HG03521 (cell line): Measurements from ENCODE around the gene S100B.

Source experiments
- ATAC-seq: cut with Tn5 transposase; IDR thresholded peaks from one replicate; pipeline ENCODE4 v1.9.1; 2021; ENCODE audit warnings: mild to moderate bottlenecking, moderate library complexity; ENCODE audit not compliant: unreplicated experiment

S100B gene

DNA sequence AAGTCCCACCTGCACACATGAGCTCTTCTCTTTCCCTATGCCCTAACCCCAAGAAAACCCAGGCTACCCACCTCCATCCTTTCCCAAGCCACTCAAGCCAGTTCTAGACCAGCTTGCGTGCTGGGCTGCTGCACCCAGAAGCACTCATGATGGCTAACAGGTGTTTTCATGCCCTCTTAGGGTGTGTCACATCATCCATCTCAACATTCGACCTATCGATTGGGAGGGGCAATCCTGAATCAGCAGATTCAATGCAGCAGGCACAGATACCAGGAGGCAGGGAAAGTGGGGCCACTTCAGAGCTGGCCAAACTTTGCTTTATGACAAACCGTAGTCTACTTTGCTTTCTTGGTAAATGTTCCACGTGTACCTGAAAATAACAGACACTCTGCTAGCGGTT is 24.0 kb upstream of the S100B start:
- ATAC-seq: no peak

DNA sequence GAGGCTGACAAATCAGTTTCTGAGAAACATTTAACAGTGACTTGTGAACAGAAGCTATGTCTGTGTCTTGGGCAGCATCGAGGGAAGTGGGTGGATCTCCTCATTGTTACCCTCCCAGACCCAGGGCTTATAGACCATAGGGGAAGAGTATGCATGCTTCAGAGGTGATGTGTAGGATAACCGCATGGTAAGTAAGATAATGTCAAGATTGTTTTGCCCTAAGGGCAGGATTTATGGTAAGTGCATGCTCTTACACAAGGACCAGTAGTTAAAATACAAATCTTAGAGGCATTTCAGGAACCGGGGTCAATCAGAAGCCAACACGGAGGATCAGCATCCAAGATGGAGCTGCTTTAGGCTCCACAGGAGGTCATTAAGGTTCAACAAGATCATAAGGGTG is 22.8 kb upstream of the S100B start:
- no peak for ATAC-seq

DNA sequence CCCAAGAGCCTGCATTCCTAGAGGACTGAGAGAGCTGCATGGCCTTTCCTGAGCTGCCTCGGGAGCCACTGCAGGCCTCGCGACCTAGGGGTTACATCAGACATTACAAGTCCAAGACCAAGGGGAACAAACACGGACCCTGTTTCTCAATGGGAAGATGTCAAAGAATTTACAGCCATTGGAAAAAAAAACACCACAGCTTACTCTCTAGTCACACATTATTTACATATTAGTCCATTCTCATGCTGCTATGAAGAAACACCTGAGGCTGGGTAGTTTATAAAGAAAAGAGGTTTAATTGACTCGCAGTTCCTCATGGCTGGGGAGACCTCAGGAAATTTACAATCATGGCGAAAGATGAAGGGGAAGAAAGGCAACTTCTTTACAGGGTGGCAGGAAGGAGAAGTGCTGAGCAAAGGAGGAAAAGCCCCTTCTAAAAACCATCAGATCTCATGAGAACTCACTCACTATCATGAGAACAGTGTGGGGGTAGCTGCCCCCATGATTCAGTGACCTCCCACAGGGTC is 22.2 kb upstream of the S100B start:
- ATAC-seq: no peak

DNA sequence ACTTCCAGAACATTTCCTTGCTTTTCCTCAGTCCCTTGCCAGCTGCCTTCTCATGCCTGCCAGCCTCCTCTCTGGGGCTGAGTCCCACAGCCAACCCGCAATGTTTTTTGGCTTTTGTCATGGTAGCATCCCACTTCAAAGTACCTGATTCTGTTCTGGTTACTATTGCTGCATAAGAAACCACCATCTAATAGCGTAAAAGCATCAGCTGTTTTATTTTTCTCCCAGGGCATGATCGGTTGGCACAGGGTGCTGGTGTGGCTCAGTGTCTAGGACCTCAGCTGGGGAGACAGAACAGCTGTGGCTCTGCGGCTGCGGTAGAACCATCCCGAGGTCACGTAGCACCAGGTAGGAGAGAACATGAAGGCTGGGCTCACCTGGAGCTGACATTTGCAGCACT is 21.7 kb upstream of the S100B start:
- no peak for ATAC-seq

DNA sequence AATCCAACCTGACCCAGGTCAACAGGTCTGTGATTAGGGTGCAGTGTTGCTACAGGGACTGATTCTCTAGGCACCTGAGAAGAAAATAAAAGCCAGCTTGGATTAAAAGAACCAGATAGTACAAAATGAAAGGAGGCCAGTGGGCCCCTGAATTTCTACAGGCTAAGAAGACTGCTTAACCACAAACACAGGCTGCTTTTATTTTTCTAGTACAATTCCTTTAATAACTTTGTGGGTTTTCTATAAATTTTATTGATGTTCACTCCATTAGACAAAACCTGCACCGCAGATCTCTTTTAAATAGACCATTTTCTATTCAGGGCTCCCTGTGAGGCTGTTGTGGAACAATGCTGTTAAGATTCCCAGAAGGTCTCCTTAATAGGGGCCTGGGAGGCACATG is 20.9 kb upstream of the S100B start:
- ATAC-seq: no peak

DNA sequence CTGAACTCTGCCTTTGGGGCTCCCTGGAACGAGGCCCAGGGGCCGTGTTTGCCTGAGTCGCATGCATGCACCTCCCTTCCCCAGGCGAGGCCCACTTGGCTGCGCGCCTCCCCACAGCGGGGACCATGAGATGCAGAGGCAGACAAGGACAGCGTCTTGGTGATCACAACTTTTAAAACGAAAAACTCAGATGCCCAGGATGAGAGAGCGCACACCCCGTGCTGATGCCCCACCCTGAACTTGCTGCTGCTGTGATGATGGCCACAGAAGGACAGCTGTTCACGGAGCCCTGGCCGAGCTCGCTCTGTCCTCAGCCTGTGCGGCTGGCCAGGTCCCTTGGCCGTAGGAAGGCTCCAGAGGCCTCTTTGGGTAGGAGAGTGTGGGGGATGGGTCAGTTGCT is 19.2 kb upstream of the S100B start:
- ATAC-seq: no peak

DNA sequence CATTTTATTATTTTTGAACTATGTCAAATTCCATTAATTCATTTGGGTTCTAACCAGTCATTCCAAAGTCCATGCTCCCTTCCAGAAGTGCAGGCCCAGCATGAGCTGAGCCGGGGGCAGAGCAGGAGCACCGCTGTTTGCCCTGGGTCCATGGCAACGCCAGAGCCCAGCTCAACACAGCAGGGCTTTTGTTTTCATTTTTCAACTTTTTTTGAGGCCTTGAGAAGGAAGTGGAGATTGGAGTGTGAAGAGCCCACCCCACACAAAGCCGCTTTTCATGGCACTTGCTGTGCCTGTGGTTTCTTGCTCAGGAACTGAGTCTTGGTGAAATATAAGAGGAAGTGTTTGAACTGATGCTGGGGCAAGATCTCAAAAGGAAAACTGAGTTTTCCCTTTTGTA is 17.3 kb upstream of the S100B start:
- no peak for ATAC-seq

DNA sequence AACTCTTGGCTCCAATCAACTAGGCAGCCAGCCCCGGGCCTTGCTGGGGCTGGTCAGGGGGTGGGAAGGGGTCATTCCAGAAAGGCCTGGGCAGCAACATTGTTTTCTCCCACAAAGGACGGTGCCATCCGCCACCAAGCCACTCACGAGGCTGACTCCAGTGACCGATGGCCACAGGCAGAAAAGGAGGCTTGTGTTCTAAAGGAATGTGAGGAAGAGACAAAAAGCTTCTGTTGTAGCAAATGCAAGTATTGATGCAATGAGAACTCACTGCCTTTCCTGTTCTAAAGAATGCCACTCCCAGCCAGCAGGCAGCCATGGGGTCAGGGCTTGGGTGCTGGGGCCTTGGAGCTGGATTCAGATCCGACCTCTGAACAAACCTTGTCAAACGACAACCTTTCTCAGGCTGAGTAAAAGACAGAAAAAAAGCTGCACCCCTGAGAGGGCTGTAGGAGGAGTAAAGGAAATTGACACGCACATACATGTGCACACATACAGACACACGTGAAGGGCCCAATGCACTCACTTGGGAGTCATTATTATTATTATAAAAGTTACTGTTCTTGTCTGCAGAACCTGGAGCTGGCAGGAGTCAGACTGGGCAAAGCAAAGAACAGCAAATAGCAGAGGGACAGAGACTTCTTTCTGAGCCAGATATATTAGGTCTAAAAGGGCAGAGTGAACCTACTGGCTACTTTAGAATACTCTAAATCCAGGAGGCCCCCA is 16.7 kb upstream of the S100B start:
- no peak for ATAC-seq

DNA sequence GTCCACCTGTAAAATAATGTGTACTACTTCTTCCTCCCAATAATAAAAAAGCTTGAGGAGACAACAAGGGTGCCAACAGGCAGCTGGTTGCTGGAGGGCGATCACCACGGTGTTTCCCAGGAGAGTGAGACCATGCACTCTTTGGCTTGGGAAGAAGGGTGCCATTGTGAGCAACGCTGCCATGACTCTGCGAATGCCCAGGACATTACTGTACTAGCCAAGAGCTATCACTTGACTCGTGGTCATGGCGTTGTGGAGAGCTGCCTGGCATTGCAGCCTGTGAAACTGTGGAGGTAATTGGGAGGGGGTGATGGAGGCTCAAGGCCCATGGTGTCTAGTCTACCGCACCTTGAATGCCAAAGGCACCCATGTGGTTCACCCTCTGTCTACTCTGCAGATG is 16.0 kb upstream of the S100B start:
- ATAC-seq: no peak

DNA sequence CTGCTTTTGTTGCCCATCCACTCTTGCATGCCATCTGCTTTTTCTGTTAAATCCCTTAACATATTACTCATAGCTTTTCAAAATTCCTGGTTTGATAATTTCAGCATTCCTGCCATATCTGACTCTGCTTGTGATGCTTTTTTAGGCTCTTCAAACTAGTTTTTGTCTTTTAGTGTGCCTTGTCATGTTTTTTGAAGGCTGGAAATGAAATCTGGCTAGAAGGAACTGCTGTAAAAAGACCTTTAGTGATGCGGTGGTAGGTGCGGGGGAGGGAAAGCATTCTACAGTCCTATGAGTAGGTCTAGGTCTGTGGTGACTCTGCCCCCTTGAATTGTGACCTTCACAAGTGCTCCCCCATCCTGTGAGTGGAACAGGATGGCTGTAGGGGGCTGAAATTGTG is 15.0 kb upstream of the S100B start:
- ATAC-seq: no peak

DNA sequence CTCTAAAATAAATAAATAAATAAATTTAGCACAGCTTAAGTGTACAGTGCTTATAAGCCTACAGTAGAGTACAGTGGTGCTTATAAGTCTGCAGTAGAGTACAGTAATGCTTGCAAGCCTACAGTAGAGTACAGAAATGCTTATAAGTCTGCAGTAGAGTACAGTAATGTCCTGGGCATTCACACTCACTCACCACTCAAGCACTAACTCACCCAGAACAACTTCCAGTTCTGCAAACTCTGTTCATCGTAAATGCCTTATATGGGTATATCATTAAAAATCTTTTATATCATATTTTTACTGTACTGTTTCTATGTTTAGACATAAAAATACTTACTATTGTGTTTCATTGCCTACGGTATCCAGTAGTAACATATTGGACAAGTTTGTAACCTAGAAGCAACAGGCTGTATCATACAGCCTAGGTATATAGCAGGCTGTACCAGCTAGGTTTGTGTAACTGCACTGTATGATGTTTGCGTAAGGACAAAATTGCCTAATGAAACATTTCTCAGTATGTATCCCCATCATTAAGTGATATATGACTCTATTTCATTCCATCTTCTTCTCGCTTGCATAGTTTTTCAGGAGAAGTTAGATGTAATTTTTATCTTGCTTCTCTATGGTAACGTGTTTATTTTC is 14.0 kb upstream of the S100B start:
- no peak for ATAC-seq

DNA sequence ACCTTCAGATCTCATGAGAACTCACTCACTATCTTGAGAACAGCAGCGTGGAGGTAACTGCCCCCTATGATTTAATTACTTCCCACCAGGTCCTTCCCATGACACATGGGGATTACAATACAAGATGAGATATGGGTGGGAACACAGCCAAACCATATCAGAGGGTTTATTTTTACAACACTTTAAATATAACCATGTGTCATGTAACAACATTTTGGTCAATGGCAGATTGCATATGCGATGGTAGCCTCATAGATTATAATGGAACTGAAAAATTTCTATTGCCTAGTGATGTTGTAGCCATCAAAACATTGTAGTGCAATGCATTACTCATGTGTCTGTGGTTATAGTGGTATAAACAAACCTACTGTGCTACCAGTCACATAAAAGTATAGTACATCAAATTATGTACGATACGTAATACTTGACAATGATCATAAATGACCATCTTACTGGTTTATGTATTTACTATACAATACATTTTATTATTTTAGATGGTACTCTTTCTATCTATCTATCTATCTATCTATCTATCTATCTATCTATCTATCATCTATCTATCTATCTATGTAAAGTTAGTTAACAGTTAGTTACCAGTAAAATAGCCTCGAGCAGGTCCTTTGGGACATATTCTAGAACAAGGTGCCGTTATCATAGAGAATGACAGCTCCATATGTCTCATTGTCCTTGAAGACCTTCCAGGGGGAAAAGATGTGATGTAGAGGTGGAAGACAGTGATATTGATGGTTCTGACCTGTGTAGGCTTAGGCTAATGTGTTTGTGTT is 12.6 kb upstream of the S100B start:
- ATAC-seq: no peak

DNA sequence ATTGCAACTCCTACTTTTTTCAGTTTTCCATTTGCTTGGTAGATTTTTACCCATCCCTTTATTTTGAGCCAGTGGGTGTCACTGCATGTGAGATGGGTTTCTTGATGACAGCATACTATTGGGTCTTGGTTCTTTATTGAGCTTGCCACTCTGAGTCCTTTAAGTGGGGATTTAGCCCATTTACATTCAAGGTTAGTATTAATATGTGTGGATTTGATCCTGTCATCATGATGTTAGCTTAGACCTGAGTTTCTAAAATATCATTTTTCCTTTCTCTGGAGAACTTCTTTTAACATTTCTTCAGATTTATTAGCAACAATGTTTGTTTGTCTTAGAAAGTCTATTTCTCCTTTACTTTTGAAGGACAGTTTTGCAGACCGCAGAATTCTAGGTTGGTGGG is 11.8 kb upstream of the S100B start:
- ATAC-seq: no peak

DNA sequence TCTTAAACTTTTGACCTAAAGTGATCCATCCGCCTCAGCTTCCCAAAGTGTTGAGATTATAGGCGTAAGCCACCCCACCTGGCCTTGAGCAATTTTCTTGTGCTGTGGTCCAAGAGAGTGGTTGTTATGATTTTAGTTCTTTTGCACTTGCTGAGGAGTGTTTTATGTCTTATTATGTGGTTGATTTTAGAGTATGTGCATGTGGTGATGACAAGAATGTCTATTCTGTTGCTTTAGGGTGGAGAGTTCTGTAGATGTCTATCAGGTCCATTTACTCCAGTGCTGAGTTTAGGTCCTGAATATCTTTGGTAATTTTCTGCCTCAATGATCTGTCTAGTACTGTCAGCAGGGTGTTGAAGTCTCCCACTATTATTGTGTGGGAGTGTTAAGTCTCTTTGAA is 11.2 kb upstream of the S100B start:
- no peak for ATAC-seq

DNA sequence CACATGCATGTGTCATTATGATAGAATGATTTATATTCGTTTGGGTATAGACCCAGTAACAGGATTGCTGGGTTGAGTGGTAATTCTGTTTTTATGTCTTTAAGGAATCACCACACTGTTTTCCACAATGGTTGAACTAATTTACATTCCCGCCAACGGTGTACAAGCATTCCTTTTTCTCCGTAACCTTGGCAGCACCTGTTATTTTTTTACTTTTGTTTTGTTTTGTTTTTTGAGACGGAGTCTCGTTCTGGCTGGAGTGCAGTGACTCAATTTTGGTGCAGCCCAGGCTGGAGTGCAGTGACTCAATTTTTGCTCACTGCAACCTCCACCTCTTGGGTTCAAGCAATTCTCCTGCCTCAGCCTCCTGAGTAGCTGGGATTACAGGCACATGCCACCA is 8.5 kb upstream of the S100B start:
- ATAC-seq: no peak

DNA sequence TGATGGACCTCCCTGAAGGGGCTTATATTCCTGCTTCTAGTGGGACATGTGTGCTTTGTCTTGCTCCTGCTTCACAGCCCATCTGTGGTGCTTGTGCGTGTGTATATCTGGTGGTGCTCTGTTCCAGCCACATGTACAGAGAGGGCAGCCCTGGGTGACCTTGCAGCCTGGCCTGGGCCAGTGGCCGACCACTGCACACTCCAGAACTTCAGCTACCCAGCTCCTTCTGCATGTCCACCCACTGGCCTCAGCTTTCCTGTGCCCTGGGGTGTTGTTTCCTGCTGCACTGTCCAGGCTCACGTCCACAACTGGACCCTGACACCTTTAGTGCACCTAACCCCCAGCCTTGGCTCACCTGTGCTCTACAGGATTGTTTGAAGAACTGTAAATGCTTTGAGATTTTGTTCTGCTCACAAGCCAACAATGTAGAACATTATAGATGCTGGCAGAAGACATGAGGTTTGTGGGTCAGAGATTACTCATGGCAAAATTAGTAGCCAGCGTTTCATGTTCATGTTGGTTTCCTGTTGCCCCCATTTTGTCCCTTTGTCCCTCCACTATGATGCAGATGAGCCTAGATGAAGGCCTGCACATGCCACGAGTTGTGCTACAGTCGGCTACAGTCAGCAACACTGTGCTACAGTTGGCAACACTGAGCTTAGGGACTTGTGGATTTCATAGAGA is 5.3 kb upstream of the S100B start:
- ATAC-seq: no peak

DNA sequence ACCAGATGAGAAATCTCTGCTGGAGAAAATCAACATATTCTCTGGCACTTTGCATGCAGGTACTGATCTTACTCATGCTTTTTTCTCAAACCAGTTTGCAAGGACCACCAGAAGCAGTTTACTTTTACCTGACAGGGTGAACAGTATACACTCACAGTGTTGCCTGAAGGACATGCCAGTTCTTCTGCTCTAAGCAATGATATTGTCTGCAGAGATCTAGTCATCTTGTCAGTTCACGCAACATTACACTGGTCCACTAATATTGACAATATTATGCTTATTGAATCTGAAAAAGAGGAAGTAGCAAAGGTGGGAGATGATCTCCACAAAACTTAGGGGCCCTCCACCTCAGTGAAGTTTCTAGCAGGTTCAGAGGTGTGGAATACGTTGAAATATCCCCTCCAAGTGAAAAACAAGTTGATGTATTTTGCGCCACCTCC is 3.8 kb upstream of the S100B start:
- no peak for ATAC-seq

DNA sequence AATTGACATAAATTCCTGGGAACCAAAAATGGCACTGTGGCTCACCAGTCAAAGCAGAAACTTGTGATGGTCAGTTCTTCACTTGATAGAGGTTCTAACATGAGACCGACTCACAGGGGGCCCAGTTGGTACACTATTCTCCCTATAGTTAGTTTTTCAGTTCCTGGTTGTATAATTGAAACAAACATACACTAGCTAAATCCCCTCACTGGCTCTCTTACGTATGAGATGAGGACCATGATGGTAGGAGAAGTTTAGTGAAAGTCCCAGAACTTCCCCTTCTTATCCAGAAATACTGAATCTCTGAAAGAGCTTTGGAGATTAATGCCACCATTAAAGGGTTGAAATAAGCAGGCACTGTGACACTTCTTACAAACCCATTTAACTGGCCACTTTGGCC is 2.8 kb upstream of the S100B start:
- ATAC-seq: no peak

DNA sequence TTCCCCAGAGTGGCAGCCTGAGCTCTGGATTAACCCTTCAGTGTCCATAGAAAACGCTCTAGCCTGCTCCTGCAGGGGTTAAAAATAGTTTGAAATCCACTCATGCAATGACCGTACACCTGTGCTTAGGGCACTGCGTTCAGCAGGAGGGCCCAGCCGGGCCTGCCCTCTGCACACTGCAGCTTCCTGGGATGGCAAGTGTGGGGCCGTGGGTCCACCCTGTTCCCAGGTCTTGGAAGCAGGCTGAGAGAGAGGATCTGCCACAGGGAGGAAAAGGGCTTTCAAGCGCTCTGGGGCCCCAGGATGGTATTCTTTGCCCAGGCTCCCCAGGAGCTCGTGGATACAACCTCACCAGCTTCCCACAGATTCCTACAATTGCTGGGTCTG is 1.5 kb upstream of the S100B start:
- ATAC-seq: no peak

DNA sequence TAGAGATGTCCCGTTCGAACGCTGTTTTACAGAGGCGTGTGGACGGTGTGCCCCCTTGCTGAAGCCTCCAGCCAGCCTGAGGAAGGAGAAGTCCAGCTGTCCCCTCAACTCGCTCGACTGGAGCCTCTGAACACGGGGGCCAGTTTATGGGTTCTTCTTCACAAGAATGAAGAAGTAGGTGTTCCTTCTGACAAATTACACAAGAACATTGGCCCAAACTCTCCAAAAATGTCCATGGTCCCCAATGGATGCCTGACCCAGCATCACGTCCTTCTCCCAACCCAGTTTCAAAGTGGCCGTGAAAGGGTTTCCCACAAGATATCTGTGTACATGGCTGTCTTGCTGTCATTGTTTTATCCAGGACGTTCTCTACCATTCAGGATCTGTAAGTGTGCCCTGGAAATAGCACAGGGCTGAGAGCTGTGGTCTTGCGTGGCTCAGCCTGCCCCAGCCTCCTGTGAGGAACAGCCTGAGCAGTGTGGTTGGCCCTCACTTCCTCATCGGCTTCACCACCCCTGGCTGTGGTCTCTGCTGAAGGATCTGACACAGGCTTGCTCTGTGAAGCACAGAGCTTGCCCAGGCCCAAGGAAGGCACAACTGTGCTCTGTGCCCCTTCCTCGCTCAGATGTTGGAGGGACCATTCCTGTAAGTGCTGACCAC is 1.0 kb upstream of the S100B start:
- no peak for ATAC-seq
